HG03045 (cell line): ENCODE measurements around the gene DRD4.

Experiments
- ATAC-seq: cut with Tn5 transposase; IDR thresholded peaks from one replicate; pipeline ENCODE4 v1.9.1; 2021; ENCODE audit warnings: mild to moderate bottlenecking, moderate library complexity; ENCODE audit not compliant: unreplicated experiment

DRD4 gene

GRCh38 chr11:620935-621814 lies 15.9 kb upstream of the DRD4 start:
- no peak for ATAC-seq

- ATAC-seq, result no peak
These were observed 15.2 kb upstream of the DRD4 start for GRCh38 chr11:621838-622237.

- ATAC-seq, result no peak
These were observed 13.7 kb upstream of the DRD4 start for GRCh38 chr11:623349-623869.

- ATAC-seq, result no peak
These were observed 12.9 kb upstream of the DRD4 start for GRCh38 chr11:623999-624704.

- ATAC-seq, result no peak
These were observed 12.1 kb upstream of the DRD4 start, which contains the start of gene CDHR5 for GRCh38 chr11:624705-625635. TSS of gene CDHR5 (minus strand) at chr11:624955. CDS start at chr11:624902, 53 bp downstream.

GRCh38 chr11:625636-626268 lies 11.3 kb upstream of the DRD4 start:
- no peak for ATAC-seq

GRCh38 chr11:626475-627307 lies 10.4 kb upstream of the DRD4 start, which contains the start of gene SCT:
TSS of gene SCT (minus strand) at chr11:627181. CDS start at chr11:627143, 38 bp downstream.
- no peak for ATAC-seq

- ATAC-seq, result no peak
These were observed 9.8 kb upstream of the DRD4 start for GRCh38 chr11:627308-627576.

- no peak for ATAC-seq
These were observed 9.0 kb upstream of the DRD4 start for GRCh38 chr11:628056-628455.

- no peak for ATAC-seq
These were observed 7.9 kb upstream of the DRD4 start for GRCh38 chr11:629237-629583.

GRCh38 chr11:630871-631270 lies 6.2 kb upstream of the DRD4 start:
- ATAC-seq, result no peak

- ATAC-seq, result no peak
These were observed 1.0 kb upstream of the DRD4 start for GRCh38 chr11:635945-636510.

GRCh38 chr11:637333-637592 lies 194 bp downstream of the DRD4 start:
- no peak for ATAC-seq

GRCh38 chr11:637593-638521 lies 788 bp downstream of the DRD4 start:
- ATAC-seq, result no peak

- no peak for ATAC-seq
These were observed 1.7 kb downstream of the DRD4 start for GRCh38 chr11:638631-639331.

- ATAC-seq, result no peak
These were observed 2.4 kb downstream of the DRD4 start for GRCh38 chr11:639332-639955.

GRCh38 chr11:640021-640706 lies 3.1 kb downstream of the DRD4 start:
- ATAC-seq, result no peak
